ENCODE measurements around the gene TEAD4.

Gene TEAD4

GRCh38 chr12:2960996-2961616 is 1.9 kb downstream of the TEAD4 start:
- DNase-seq (ENCODE audit: low spot score) = no peak

GRCh38 chr12:2961705-2962104 is 2.5 kb downstream of the TEAD4 start:
- DNase-seq (ENCODE audit: low spot score) = no peak

- DNase-seq (ENCODE audit: low spot score) = no peak
Observed at GRCh38 chr12:2963154-2963759, 4.1 kb downstream of the TEAD4 start.

GRCh38 chr12:2963760-2964292 is 4.6 kb downstream of the TEAD4 start:
- no peak for DNase-seq (ENCODE audit: low spot score)

- DNase-seq (ENCODE audit: low spot score) = no peak
Observed at GRCh38 chr12:2967651-2968050, 8.5 kb downstream of the TEAD4 start.

GRCh38 chr12:2970744-2971143 is 11.5 kb downstream of the TEAD4 start:
- no peak for DNase-seq (ENCODE audit: low spot score)

GRCh38 chr12:2973566-2973965 is 14.4 kb downstream of the TEAD4 start:
- DNase-seq (ENCODE audit: low spot score) = no peak

GRCh38 chr12:2974560-2974971 is 15.4 kb downstream of the TEAD4 start:
- DNase-seq (ENCODE audit: low spot score) = no peak

- no peak for DNase-seq (ENCODE audit: low spot score)
Observed at GRCh38 chr12:2976581-2976996, 17.4 kb downstream of the TEAD4 start.

GRCh38 chr12:2977776-2978175 is 18.6 kb downstream of the TEAD4 start:
- no peak for DNase-seq (ENCODE audit: low spot score)

GRCh38 chr12:2979806-2980205 is 20.6 kb downstream of the TEAD4 start:
- no peak for DNase-seq (ENCODE audit: low spot score)

GRCh38 chr12:2980630-2981029 is 21.4 kb downstream of the TEAD4 start:
- DNase-seq (ENCODE audit: low spot score) = no peak

- no peak for DNase-seq (ENCODE audit: low spot score)
Observed at GRCh38 chr12:2982361-2982760, 23.2 kb downstream of the TEAD4 start.

GRCh38 chr12:2984249-2984648 is 25.1 kb downstream of the TEAD4 start:
- DNase-seq (ENCODE audit: low spot score) = no peak

GRCh38 chr12:2984698-2985097 is 25.5 kb downstream of the TEAD4 start:
- no peak for DNase-seq (ENCODE audit: low spot score)

- no peak for DNase-seq (ENCODE audit: low spot score)
Observed at GRCh38 chr12:2986876-2987275, 27.7 kb downstream of the TEAD4 start.

- no peak for DNase-seq (ENCODE audit: low spot score)
Observed at GRCh38 chr12:2988494-2988893, 29.3 kb downstream of the TEAD4 start.

- DNase-seq (ENCODE audit: low spot score) = no peak
Observed at GRCh38 chr12:2992724-2993123, 33.5 kb downstream of the TEAD4 start.

- DNase-seq (ENCODE audit: low spot score) = no peak
Observed at GRCh38 chr12:2997989-2998670, 38.9 kb downstream of the TEAD4 start.

GRCh38 chr12:2998789-2999264 is 39.6 kb downstream of the TEAD4 start:
- no peak for DNase-seq (ENCODE audit: low spot score)

GRCh38 chr12:2999265-2999841 is 40.2 kb downstream of the TEAD4 start:
- no peak for DNase-seq (ENCODE audit: low spot score)

- no peak for DNase-seq (ENCODE audit: low spot score)
Observed at GRCh38 chr12:3000548-3001275, 41.5 kb downstream of the TEAD4 start.
